ENCODE results near the gene ZCCHC7. TPM values are rescaled to one million over a fixed set of nuclear protein-coding genes. Genes with fewer than 3 reads are reported as not detected.

Gene ZCCHC7
- total RNA-seq, 1 donor = 25.0 TPM

DNA sequence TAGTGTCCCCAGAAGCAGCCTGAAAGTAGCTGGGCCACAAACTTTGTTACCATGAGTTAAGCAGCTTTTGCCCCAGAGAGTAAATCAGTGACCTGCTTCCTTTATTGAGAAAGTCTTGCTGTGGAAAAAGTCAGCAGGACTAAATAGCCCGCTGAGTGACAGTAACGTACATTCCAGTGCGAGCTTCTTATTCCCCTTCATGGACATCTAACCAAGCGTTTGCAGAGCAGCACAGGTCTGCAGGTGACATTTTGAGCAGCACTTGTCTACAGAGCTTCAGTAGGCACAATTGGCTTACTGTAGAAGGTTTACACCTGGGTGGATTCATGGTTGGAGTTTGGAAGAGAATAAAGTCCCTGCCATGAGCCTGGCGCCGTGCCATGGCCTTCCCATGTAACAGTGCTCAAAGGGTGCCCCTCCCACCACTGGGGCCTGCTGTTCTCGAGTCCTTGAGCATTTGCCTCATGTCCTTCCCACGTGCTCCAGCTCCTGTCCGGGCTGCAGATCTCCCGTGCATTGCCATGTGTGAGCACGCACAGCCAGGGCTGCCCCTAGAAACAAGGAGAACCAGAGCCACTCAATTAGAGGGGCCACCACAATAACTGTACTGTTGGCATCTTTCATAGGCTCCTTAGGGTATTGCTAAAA, 260.8 kb downstream of the ZCCHC7 start:
- TF ChIP-seq, protein P1, sequence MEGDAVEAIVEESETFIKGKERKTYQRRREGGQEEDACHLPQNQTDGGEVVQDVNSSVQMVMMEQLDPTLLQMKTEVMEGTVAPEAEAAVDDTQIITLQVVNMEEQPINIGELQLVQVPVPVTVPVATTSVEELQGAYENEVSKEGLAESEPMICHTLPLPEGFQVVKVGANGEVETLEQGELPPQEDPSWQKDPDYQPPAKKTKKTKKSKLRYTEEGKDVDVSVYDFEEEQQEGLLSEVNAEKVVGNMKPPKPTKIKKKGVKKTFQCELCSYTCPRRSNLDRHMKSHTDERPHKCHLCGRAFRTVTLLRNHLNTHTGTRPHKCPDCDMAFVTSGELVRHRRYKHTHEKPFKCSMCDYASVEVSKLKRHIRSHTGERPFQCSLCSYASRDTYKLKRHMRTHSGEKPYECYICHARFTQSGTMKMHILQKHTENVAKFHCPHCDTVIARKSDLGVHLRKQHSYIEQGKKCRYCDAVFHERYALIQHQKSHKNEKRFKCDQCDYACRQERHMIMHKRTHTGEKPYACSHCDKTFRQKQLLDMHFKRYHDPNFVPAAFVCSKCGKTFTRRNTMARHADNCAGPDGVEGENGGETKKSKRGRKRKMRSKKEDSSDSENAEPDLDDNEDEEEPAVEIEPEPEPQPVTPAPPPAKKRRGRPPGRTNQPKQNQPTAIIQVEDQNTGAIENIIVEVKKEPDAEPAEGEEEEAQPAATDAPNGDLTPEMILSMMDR (IDR thresholded peaks at IDR 0.05; ENCODE audit: insufficient read depth, low read depth, low read length) = no peak
- no peak for DNase-seq (ENCODE audit: low read depth)
- H3K4me3 ChIP-seq (ENCODE audit: low read depth, low read length) = no peak overlapping the region

GRCh38 chr9:37382161-37382981, 262.0 kb downstream of the ZCCHC7 start:
- no peak overlapping the region for H3K4me3 ChIP-seq (ENCODE audit: low read depth, low read length)
- TF ChIP-seq, protein P1 (IDR thresholded peaks at IDR 0.05; ENCODE audit: insufficient read depth, low read depth, low read length) = no peak
- DNase-seq (ENCODE audit: low read depth) = no peak

DNA sequence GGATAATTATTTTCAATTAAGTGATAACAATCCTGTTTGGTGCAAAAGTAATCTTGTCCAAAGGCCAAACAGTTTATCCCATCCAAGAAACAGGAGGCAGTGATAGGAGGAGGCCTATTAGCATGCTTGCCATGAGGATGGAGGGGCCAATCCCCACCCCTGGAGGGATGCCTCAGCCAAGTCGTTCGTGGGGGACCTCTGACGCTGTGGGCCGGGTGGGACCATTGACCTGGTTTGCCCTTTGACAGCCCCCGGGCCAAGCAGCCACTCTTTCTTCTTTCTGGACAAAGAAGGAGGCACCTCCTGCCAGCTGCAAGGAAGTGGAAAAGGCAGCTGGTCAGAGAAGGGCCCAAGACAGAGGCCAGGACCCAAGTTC, 262.6 kb downstream of the ZCCHC7 start:
- no peak for DNase-seq (ENCODE audit: low read depth)
- TF ChIP-seq, protein P1 (IDR thresholded peaks at IDR 0.05; ENCODE audit: insufficient read depth, low read depth, low read length) = no peak
- H3K4me3 ChIP-seq (ENCODE audit: low read depth, low read length) = no peak overlapping the region

DNA sequence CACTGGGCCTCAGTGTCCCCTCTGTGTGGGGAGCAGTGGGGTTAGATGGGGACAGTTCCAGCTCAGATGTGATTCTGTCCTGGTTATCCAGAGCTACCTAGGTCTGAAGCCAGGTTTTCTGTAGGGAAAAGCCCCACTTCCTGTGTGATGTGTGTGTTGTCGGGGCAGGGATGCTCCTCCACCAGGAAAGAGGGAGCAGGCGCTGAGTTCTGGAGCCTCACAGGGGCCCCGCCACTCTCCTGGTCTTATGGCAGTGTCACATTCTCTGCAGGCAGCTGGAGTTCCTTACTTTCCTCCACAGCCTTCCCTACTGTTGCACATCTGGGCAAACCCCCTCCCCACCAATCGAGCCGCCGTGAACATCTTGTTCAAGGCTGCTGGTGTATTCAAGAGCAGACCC, 263.0 kb downstream of the ZCCHC7 start:
- TF ChIP-seq, protein P1 (IDR thresholded peaks at IDR 0.05; ENCODE audit: insufficient read depth, low read depth, low read length) = no peak
- no peak overlapping the region for H3K4me3 ChIP-seq (ENCODE audit: low read depth, low read length)
- DNase-seq (ENCODE audit: low read depth) = no peak

- TF ChIP-seq, protein P1 (IDR thresholded peaks at IDR 0.05; ENCODE audit: insufficient read depth, low read depth, low read length) = no peak
- no peak for DNase-seq (ENCODE audit: low read depth)
- no peak overlapping the region for H3K4me3 ChIP-seq (ENCODE audit: low read depth, low read length)
Measured at GRCh38 chr9:37383876-37384746, 263.7 kb downstream of the ZCCHC7 start.

GRCh38 chr9:37385286-37385685, 264.9 kb downstream of the ZCCHC7 start:
- H3K4me3 ChIP-seq (ENCODE audit: low read depth, low read length) = no peak overlapping the region
- no peak for DNase-seq (ENCODE audit: low read depth)
- TF ChIP-seq, protein P1 (IDR thresholded peaks at IDR 0.05; ENCODE audit: insufficient read depth, low read depth, low read length) = no peak

Data from fibroblast of villous mesenchyme (primary cell).